ENCODE measurements around the gene GTSF1L.

The GTSF1L gene

GRCh38 chr20:43715511-43715910 lies 11.3 kb downstream of the GTSF1L start:
- DNase-seq = no peak

GRCh38 chr20:43715044-43715443 lies 11.8 kb downstream of the GTSF1L start:
- no peak for DNase-seq

GRCh38 chr20:43711098-43711654 lies 15.6 kb downstream of the GTSF1L start:
- no peak for DNase-seq

- DNase-seq = no peak
Observed at GRCh38 chr20:43710370-43711044, 16.3 kb downstream of the GTSF1L start.

GRCh38 chr20:43702502-43702901 lies 24.3 kb downstream of the GTSF1L start:
- no peak for DNase-seq

GRCh38 chr20:43700627-43701026 lies 26.2 kb downstream of the GTSF1L start:
- no peak for DNase-seq

- no peak for DNase-seq
Observed at GRCh38 chr20:43699941-43700565, 26.7 kb downstream of the GTSF1L start.

- DNase-seq = no peak
Observed at GRCh38 chr20:43695571-43695970, 31.2 kb downstream of the GTSF1L start.

- no peak for DNase-seq
Observed at GRCh38 chr20:43694763-43695162, 32.0 kb downstream of the GTSF1L start.

- peak; percentile 53 for DNase-seq
Observed at GRCh38 chr20:43691928-43692524, 34.8 kb downstream of the GTSF1L start.

GRCh38 chr20:43690943-43691598 lies 35.7 kb downstream of the GTSF1L start:
- DNase-seq = no peak

- DNase-seq = no peak
Observed at GRCh38 chr20:43689165-43689564, 37.6 kb downstream of the GTSF1L start.

- DNase-seq = no peak
Observed at GRCh38 chr20:43686820-43687219, 40.0 kb downstream of the GTSF1L start.

- no peak for DNase-seq
Observed at GRCh38 chr20:43682446-43682845, 44.4 kb downstream of the GTSF1L start.

- DNase-seq = peak; percentile 85
Observed at GRCh38 chr20:43681991-43682410, 44.8 kb downstream of the GTSF1L start.

- peak; percentile 25 for DNase-seq
Observed at GRCh38 chr20:43681468-43681942, 45.3 kb downstream of the GTSF1L start.

- no peak for DNase-seq
Observed at GRCh38 chr20:43680981-43681380, 45.8 kb downstream of the GTSF1L start.

GRCh38 chr20:43676368-43676767 lies 50.4 kb downstream of the GTSF1L start:
- DNase-seq = no peak

Measured in CD4-positive, alpha-beta T cell treated with Interleukin-15 for 1 hour (primary cell).